ENCODE measurements around the gene ACP7. TPM values are rescaled to one million over a fixed set of nuclear protein-coding genes. Genes with fewer than 3 reads are reported as not detected.

Gene ACP7
- total and polyA plus RNA-seq, 2 experiments from 2014 or later = 0.27 to 0.45 TPM

GRCh38 chr19:39126312-39127187, 42.4 kb downstream of the ACP7 start:
- Histone ChIP-seq H2AFZ (no peak overlapping the region), H3K79me2 (replicated peaks; ENCODE audit: insufficient read depth) (peaks cover 54% of the 10 kb centered on the region), H3K36me3 (ENCODE audit: insufficient read depth) (no peaks in the 10 kb centered on the region), H3K4me2 (peak overlapping the region; percentile 96), H4K20me1 (replicated peaks; ENCODE audit: insufficient read depth) (peaks cover 12% of the 10 kb centered on the region), H3K4me3 (peak overlapping the region; percentile 73), H3K4me1 (ENCODE audit: insufficient read depth) (peaks cover 26% of the 10 kb centered on the region), H3K27ac (ENCODE audit: low read depth) (no peak overlapping the region), H3K27me3 (ENCODE audit: insufficient read depth) (no peaks in the 10 kb centered on the region), H3F3A (replicated peaks; ENCODE audit: low read depth) (0 out of 2 replicates have a peak, but pooled peaks cover 6% of the 10 kb centered on the region), H3K9me2 (ENCODE audit: insufficient read depth) (no peaks in the 10 kb centered on the region)
- peak overlapping the region; percentile 95 for H3K27ac Mint-ChIP-seq
- H3K4me1 Mint-ChIP-seq = peaks cover 43% of the 10 kb centered on the region
- H3K9me3 Mint-ChIP-seq = no peaks in the 10 kb centered on the region
- ATAC-seq (no peak; the same call in 2 of the 3 replicates), DNase-seq (ENCODE audit: low spot score) (no peak)
- no peaks in the 10 kb centered on the region for H3K36me3 Mint-ChIP-seq (ENCODE audit: low read depth)
- H3K4me3 Mint-ChIP-seq = peak overlapping the region; percentile 87
- H3K27me3 Mint-ChIP-seq (ENCODE audit: insufficient read depth, low read depth, poor library complexity) = peaks cover 18% of the 10 kb centered on the region
- TF ChIP-seq POLR2AphosphoS5 (IDR thresholded peaks at IDR 0.05; ENCODE audit: low read depth) (no peak), ETS1 (IDR thresholded peaks at IDR 0.05) (no peak), JUNB (IDR thresholded peaks at IDR 0.05; ENCODE audit: unreplicated experiment) (no peak), ZNF114 (CRISPR knock-in tag; IDR thresholded peaks at IDR 0.05) (no peak), ZNF462 (CRISPR knock-in tag; IDR thresholded peaks at IDR 0.05) (no peak), NANOG (IDR thresholded peaks at IDR 0.05; ENCODE audit: borderline replicate concordance) (no peak), EZH2 (IDR thresholded peaks at IDR 0.05; ENCODE audit: low read depth, unreplicated experiment) (no peak), ZNF331 (CRISPR knock-in tag; IDR thresholded peaks at IDR 0.05; ENCODE audit: low read depth) (no peak), EZH2phosphoT487 (IDR thresholded peaks at IDR 0.05; ENCODE audit: unreplicated experiment) (no peak), CREB1 (CRISPR knock-in tag; IDR thresholded peaks at IDR 0.05; ENCODE audit: low read depth) (no peak)
- TF ChIP-seq, protein P1, sequence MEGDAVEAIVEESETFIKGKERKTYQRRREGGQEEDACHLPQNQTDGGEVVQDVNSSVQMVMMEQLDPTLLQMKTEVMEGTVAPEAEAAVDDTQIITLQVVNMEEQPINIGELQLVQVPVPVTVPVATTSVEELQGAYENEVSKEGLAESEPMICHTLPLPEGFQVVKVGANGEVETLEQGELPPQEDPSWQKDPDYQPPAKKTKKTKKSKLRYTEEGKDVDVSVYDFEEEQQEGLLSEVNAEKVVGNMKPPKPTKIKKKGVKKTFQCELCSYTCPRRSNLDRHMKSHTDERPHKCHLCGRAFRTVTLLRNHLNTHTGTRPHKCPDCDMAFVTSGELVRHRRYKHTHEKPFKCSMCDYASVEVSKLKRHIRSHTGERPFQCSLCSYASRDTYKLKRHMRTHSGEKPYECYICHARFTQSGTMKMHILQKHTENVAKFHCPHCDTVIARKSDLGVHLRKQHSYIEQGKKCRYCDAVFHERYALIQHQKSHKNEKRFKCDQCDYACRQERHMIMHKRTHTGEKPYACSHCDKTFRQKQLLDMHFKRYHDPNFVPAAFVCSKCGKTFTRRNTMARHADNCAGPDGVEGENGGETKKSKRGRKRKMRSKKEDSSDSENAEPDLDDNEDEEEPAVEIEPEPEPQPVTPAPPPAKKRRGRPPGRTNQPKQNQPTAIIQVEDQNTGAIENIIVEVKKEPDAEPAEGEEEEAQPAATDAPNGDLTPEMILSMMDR (conservative IDR thresholded peaks at IDR 0.05; ENCODE audit: low read depth in 2 of 2) = no peak
- TF ChIP-seq, protein P2, sequence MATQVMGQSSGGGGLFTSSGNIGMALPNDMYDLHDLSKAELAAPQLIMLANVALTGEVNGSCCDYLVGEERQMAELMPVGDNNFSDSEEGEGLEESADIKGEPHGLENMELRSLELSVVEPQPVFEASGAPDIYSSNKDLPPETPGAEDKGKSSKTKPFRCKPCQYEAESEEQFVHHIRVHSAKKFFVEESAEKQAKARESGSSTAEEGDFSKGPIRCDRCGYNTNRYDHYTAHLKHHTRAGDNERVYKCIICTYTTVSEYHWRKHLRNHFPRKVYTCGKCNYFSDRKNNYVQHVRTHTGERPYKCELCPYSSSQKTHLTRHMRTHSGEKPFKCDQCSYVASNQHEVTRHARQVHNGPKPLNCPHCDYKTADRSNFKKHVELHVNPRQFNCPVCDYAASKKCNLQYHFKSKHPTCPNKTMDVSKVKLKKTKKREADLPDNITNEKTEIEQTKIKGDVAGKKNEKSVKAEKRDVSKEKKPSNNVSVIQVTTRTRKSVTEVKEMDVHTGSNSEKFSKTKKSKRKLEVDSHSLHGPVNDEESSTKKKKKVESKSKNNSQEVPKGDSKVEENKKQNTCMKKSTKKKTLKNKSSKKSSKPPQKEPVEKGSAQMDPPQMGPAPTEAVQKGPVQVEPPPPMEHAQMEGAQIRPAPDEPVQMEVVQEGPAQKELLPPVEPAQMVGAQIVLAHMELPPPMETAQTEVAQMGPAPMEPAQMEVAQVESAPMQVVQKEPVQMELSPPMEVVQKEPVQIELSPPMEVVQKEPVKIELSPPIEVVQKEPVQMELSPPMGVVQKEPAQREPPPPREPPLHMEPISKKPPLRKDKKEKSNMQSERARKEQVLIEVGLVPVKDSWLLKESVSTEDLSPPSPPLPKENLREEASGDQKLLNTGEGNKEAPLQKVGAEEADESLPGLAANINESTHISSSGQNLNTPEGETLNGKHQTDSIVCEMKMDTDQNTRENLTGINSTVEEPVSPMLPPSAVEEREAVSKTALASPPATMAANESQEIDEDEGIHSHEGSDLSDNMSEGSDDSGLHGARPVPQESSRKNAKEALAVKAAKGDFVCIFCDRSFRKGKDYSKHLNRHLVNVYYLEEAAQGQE (IDR thresholded peaks at IDR 0.05; ENCODE audit: unreplicated experiment) = no peak
